NB4 (cell line): Measurements from ENCODE around the gene TBL1XR1.

Source experiments
- DNase-seq: peaks from one replicate; pipeline ENCODE4 v3.0.0; 2010; ENCODE audit warnings: low read depth
- H3K4me3 ChIP-seq: one replicate; pipeline ENCODE4 v1.5.1; 2011; ENCODE audit warnings: mild to moderate bottlenecking, low read depth, low read length, moderate library complexity
- CTCF ChIP-seq: IDR thresholded peaks from one replicate; pipeline ENCODE4 v1.5.1; 2012; ENCODE audit warnings: low read depth, low read length
- MAX ChIP-seq: IDR thresholded peaks from 2 replicates; pipeline ENCODE4 v1.6.1; 2011; ENCODE audit warnings: low read depth, low read length
- MYC ChIP-seq: IDR thresholded peaks from 2 replicates; pipeline ENCODE4 v1.6.1; 2011; ENCODE audit warnings: low read depth, low read length
- POLR2A ChIP-seq: IDR thresholded peaks from 2 replicates; pipeline ENCODE4 v1.6.1; 2011; ENCODE audit warnings: mild to moderate bottlenecking; ENCODE audit not compliant: insufficient read length; ENCODE audit errors: extremely low read depth

TBL1XR1 gene

GRCh38 chr3:176988795-176989194 is 208.5 kb downstream of the TBL1XR1 start:
- TF ChIP-seq MYC (no peak), POLR2A (no peak), CTCF (no peak), MAX (no peak)

GRCh38 chr3:176987901-176988650 is 209.2 kb downstream of the TBL1XR1 start:
- TF ChIP-seq MAX (no peak), MYC (no peak), POLR2A (no peak)
- DNase-seq, result peak; percentile 9
- H3K4me3 ChIP-seq, result no peak overlapping the region

More at GRCh38 chr3:176988795-176989194, 208.5 kb downstream of the TBL1XR1 start:
- no peak overlapping the region for H3K4me3 ChIP-seq
- DNase-seq, result no peak

- no peak for DNase-seq
- no peak for TF ChIP-seq CTCF
- no peak for TF ChIP-seq POLR2A
- no peak for TF ChIP-seq MAX
- no peak for TF ChIP-seq MYC
- no peak overlapping the region for H3K4me3 ChIP-seq
Observed at GRCh38 chr3:176978441-176978840, 218.8 kb downstream of the TBL1XR1 start.

- no peak for DNase-seq
- no peak overlapping the region for H3K4me3 ChIP-seq
- no peak for TF ChIP-seq CTCF
- TF ChIP-seq MAX, result no peak
- TF ChIP-seq POLR2A, result no peak
- TF ChIP-seq MYC, result no peak
Observed at GRCh38 chr3:176977331-176977730, 220.0 kb downstream of the TBL1XR1 start.

- no peak overlapping the region for H3K4me3 ChIP-seq
- no peak for DNase-seq
- TF ChIP-seq MAX, result no peak
- TF ChIP-seq MYC, result no peak
- TF ChIP-seq POLR2A, result no peak
- TF ChIP-seq CTCF, result no peak
Observed at GRCh38 chr3:176976586-176976985, 220.7 kb downstream of the TBL1XR1 start.

GRCh38 chr3:176974279-176974678 is 223.0 kb downstream of the TBL1XR1 start:
- no peak for DNase-seq
- TF ChIP-seq CTCF (no peak), MYC (no peak), MAX (no peak), POLR2A (no peak)

More at GRCh38 chr3:176974279-176974678, 223.0 kb downstream of the TBL1XR1 start:
- H3K4me3 ChIP-seq, result no peak overlapping the region
